Stimulated activated CD8-positive, alpha-beta memory T cell treated with anti-CD3 and anti-CD28 coated beads, Interleukin-7, amount 100 ng/mL, for 4 hours (primary cell): ENCODE data around the gene HIGD1C.

Experiments used
- DNase-seq, 2 donors: peaks; one replicate each; pipeline ENCODE4 v3.0.0-alpha.2; 2020; ENCODE audit warnings: low read depth in 2 of 2

The HIGD1C gene

DNA sequence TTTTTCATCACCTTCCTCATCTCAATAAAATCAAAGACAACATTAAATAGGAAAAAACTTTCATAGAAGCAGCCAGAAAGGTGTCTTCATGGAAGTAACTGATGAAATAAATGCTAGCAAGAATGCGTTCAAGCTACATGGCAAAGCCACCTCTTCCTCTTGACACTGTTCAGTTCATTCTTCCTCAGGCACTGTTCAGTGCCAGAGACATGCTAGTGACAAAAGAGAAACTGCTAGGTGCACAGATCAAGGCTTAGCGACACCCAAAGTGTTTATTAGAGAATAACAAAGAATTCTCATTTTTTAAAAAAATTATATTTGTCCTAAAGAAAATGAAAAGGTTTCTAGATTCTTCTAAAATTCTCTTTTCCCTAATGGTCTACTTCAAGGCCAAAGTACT lies 66.6 kb downstream of the HIGD1C start:
- DNase-seq, result no peak

GRCh38 chr12:51019927-51020326 lies 67.6 kb downstream of the HIGD1C start:
- no peak for DNase-seq
